ENCODE measurements around the gene TMEM138.
A peak's percentile ranks its signal among the peaks of the same experiment; 100 is the strongest.

TMEM138 gene

GRCh38 chr11:61411589-61411988, 49.4 kb downstream of the TMEM138 start:
- no peak for DNase-seq

DNA sequence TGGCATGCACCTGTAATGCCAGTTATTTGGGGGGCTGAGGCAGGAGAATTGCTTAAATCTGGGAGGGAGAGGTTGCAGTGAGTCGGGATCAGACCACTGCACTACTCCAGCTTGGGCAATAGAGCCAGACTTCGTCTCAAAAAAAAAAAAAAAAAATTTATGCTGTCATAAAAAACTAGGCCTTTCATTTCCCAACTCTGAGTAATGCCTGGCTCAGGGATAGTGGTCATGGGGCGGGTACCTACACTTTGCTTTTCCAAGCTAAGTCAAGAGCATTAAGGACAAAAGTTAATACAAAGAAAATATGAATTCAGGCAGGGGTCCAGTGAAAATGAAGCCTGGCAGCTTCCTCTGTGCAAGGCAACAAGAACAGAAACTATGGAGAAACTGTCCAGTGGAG, 51.3 kb downstream of the TMEM138 start:
- DNase-seq = peak; percentile 47

DNA sequence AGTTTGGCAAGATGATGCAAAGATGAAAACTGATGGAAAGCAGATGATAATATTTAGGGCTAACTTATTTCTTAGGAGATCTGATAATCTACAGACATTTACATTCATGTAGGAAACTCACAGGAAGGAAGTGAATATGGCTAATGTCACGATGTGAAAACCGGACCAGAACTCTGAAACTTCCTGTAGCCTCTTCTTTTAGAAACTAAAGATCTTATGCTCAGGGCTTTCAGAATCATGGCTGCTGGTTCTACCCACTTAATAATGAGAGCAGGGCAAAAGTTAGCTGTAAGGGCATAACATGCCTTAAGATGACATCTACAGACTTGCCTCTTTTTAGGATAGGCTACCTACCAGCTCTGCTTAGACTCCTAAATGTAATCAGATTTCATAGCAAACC, 52.4 kb downstream of the TMEM138 start:
- no peak for DNase-seq

DNA sequence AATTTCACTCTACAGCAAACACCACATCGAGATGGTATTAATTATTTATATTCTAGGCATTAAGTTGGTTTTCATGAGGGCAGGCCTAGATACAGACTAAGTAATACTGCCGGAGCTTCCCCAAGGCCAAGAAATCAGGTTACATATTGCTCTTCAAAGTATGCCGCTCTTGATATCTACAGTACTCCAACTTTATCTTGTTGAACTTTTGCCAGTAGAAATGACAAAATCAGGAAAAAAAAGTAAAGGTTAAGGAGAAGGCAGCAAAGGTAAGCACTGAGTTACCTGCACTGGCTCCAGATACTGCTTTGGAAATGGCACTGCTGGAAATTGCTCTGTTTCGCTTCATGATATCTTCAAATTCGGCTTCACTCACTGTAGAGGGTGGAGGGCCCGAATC, 53.2 kb downstream of the TMEM138 start:
- DNase-seq = no peak

DNA sequence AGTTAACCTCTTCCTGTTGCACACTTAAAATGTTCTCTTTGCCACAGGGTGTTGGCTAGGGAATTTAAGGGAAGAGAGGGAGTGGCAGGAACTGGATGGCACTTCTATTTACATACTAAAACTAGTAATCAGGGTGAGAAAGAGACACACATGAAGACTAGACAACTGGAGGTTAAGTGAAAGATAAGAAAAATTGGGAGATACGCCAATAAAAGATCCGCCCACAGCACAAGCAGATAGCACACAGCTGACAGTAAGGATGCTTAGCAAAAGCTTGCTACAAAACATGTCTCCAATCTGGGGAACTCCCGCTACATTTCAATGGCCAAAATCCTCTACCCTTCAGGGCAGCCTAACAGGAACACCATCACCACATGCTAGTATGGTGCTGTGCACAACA, 54.8 kb downstream of the TMEM138 start:
- no peak for DNase-seq

DNA sequence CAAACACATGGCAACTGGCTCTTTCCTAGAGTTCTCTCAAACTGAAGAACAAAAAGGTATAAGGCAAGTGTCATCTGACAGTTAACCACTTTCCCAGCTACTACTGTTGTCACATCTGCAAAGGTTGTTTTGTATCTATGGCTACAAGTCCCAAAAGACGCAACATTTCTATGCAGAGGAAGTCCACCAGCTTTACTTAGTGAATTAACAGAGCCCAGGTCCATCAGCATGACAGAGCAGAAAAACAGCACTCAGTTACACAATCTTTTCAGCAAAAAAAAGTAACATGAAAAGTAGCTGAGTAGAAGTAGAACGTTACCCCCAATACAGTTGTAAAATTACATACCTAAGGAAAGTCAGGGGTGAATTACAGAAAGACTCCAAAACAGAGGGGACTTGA, 55.5 kb downstream of the TMEM138 start:
- DNase-seq = no peak

DNA sequence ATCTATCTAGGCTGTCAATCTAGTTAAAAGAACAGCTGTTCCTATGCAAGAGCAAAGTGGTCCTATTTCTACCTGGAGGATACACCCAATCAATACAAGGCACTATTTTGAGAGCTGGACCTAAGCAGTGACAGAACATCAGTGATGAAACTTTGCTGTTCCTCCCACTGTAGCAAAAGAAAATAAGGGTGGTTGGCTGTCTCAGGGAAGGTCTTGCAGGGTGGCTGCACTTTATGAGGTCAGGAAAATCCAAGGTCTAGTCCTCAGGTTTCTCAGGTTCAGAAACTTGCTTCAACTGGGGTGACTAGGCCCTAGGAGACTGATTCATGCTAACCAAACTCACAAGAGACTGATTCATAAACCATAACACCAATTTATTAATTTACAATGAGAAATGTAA, 56.0 kb downstream of the TMEM138 start:
- no peak for DNase-seq
